H1 (cell line): Measurements from ENCODE around the gene TMUB1. TPM values are rescaled to one million over a fixed set of nuclear protein-coding genes. Genes with fewer than 3 reads are reported as not detected.

ENCODE experiments used
- CTCF ChIA-PET: fragments of 300-600 bp; sonication (Branson Sonifier 250); formaldehyde crosslinking; loops from one replicate; lab custom pipeline; 2021; ENCODE audit not compliant: partially characterized antibody; lab: Charles Lee
- POLR2A ChIA-PET: fragments of 300-600 bp; sonication (Branson Sonifier 250); formaldehyde crosslinking; loops from one replicate; lab custom pipeline; 2021; ENCODE audit warnings: inconsistent platforms; ENCODE audit not compliant: partially characterized antibody; lab: Charles Lee
- DNase-seq, 2 experiments: peaks; one replicate each; pipeline versions ENCODE4 v3.0.0 to v3.0.0-alpha.2; 2010 to 2022; ENCODE audit warnings: low spot score in 2 of 2, low read depth in 1 of 2, mixed read lengths in 1 of 2
- FAIRE-seq: peaks from 2 replicates; lab custom pipeline; 2011; peaks lifted over from hg19 to GRCh38; lab: Jason Lieb, UNC
- H2AFZ ChIP-seq: 2 replicates; pipeline ENCODE4 v1.8.1; 2012; ENCODE audit warnings: low read length, inconsistent platforms
- H2AK5ac ChIP-seq: 2 replicates; pipeline ENCODE4 v1.6.1; 2013; ENCODE audit warnings: low read depth, low read length
- H2BK120ac ChIP-seq: replicated peaks from 2 replicates; pipeline ENCODE3; 2013; ENCODE audit warnings: low read depth, low read length, inconsistent platforms
- H2BK12ac ChIP-seq: 2 replicates; pipeline ENCODE4 v1.6.1; 2013; ENCODE audit warnings: low read depth, low read length
- H2BK15ac ChIP-seq: 2 replicates; pipeline ENCODE4 v1.6.1; 2013; ENCODE audit warnings: low read length
- H2BK20ac ChIP-seq: 2 replicates; pipeline ENCODE4 v1.6.1; 2013; ENCODE audit warnings: low read length
- H2BK5ac ChIP-seq: 2 replicates; pipeline ENCODE4 v1.6.1; 2013; ENCODE audit warnings: low read depth, low read length
- H3K14ac ChIP-seq: 2 replicates; pipeline ENCODE4 v1.6.1; 2013; ENCODE audit warnings: inconsistent platforms; ENCODE audit not compliant: insufficient read length
- H3K18ac ChIP-seq: 2 replicates; pipeline ENCODE4 v1.6.1; 2013; ENCODE audit warnings: low read length; ENCODE audit errors: extremely low read depth
- H3K23ac ChIP-seq: 2 replicates; pipeline ENCODE4 v1.6.1; 2013; ENCODE audit warnings: inconsistent platforms; ENCODE audit not compliant: insufficient read length
- H3K23me2 ChIP-seq: 2 replicates; pipeline ENCODE4 v1.6.1; 2013; ENCODE audit warnings: low read depth, low read length
- H3K27ac ChIP-seq: 2 replicates; pipeline ENCODE4 v1.6.1; 2011; ENCODE audit warnings: low read depth, low read length, inconsistent platforms
- H3K27me3 ChIP-seq, 4 experiments: replicated peaks in 1 of 4; 1 replicate in 1 of 4; 2 replicates in 3 of 4; pipeline versions ENCODE4 v1.6.1 to v1.8.1; 2011 to 2013; ENCODE audit warnings: low read length in 3 of 4, mild to moderate bottlenecking in 3 of 4, inconsistent platforms in 2 of 4, mixed read lengths in 2 of 4, moderate library complexity in 1 of 4; ENCODE audit not compliant: control insufficient read depth in 3 of 4, insufficient read depth in 3 of 4; ENCODE audit errors: extremely low read depth in 1 of 4
- H3K36me3 ChIP-seq, 4 experiments: 2 replicates each; pipeline versions ENCODE4 v1.6.1 to v1.8.1; 2011 to 2013; ENCODE audit warnings: mild to moderate bottlenecking in 4 of 4, low read length in 3 of 4, moderate library complexity in 2 of 4, control low read depth in 1 of 4, inconsistent platforms in 1 of 4; ENCODE audit not compliant: insufficient read depth in 4 of 4, control insufficient read depth in 2 of 4
- H3K4ac ChIP-seq: replicated peaks from 2 replicates; pipeline ENCODE3; 2013; ENCODE audit warnings: low read length, low read depth, mixed read lengths, inconsistent platforms; ENCODE audit not compliant: insufficient read length
- H3K4me1 ChIP-seq, 4 experiments: replicated peaks in 1 of 4; 1 replicate in 1 of 4; 2 replicates in 3 of 4; pipeline versions ENCODE4 v1.6.1 to v1.8.1; 2011 to 2013; ENCODE audit warnings: low read length in 3 of 4, inconsistent platforms in 2 of 4, mixed read lengths in 1 of 4; ENCODE audit not compliant: insufficient read depth in 4 of 4, control insufficient read depth in 3 of 4
- H3K4me2 ChIP-seq, 2 experiments: 2 replicates each; pipeline versions ENCODE4 v1.6.1 to v1.8.1; 2011 to 2013; ENCODE audit warnings: low read depth in 2 of 2, low read length in 2 of 2, control low read depth in 1 of 2, inconsistent platforms in 1 of 2, mild to moderate bottlenecking in 1 of 2; ENCODE audit not compliant: insufficient read depth in 1 of 2
- H3K4me3 ChIP-seq, 4 experiments: fragments of 200-600, 300-600 bp in 1 of 4; sonication (generic), shearing (Covaris generic), sonication (Bioruptor Twin) in 1 of 4; 2 replicates each; pipeline versions ENCODE4 v1.5.1 to v1.8.1; 2011 to 2016; ENCODE audit warnings: low read length in 4 of 4, low read depth in 3 of 4, control low read depth in 2 of 4, inconsistent platforms in 2 of 4, mild to moderate bottlenecking in 2 of 4, mixed read lengths in 1 of 4, moderate library complexity in 1 of 4; ENCODE audit not compliant: insufficient read depth in 2 of 4; ENCODE audit errors: extremely low read depth in 1 of 4
- H3K56ac ChIP-seq: replicated peaks from 2 replicates; pipeline ENCODE3; 2013; ENCODE audit warnings: low read depth, mild to moderate bottlenecking, mixed read lengths, low read length, inconsistent platforms; ENCODE audit not compliant: insufficient read length
- H3K79me1 ChIP-seq: 2 replicates; pipeline ENCODE4 v1.6.1; 2013; ENCODE audit warnings: low read depth, low read length, control low read depth
- H3K79me2 ChIP-seq, 2 experiments: 2 replicates each; pipeline versions ENCODE4 v1.6.1 to v1.8.1; 2012 to 2013; ENCODE audit warnings: low read length in 2 of 2, mild to moderate bottlenecking in 2 of 2, inconsistent platforms in 1 of 2; ENCODE audit not compliant: insufficient read depth in 2 of 2, control insufficient read depth in 1 of 2
- H3K9ac ChIP-seq, 4 experiments: replicated peaks in 1 of 4; 1 replicate in 1 of 4; 2 replicates in 3 of 4; pipeline versions ENCODE4 v1.6.1 to v1.8.1; 2011 to 2013; ENCODE audit warnings: low read depth in 3 of 4, low read length in 3 of 4, control low read depth in 2 of 4, mild to moderate bottlenecking in 2 of 4, moderate library complexity in 2 of 4, inconsistent platforms in 1 of 4; ENCODE audit errors: extremely low read depth in 1 of 4
- H3K9me3 ChIP-seq, 2 experiments: 2 replicates each; pipeline versions ENCODE4 v1.6.1 to v1.8.1; 2012 to 2013; ENCODE audit warnings: mild to moderate bottlenecking in 2 of 2, moderate library complexity in 2 of 2, control low read depth in 1 of 2, inconsistent platforms in 1 of 2, low read depth in 1 of 2, low read length in 1 of 2, mixed read lengths in 1 of 2; ENCODE audit not compliant: insufficient read depth in 2 of 2
- H4K20me1 ChIP-seq, 2 experiments: replicated peaks in 1 of 2; 2 replicates each; pipeline versions ENCODE3 to v1.8.1; 2011 to 2013; ENCODE audit warnings: inconsistent platforms in 2 of 2, low read length in 2 of 2, mild to moderate bottlenecking in 1 of 2; ENCODE audit not compliant: insufficient read depth in 2 of 2, control insufficient read depth in 1 of 2
- H4K5ac ChIP-seq: 2 replicates; pipeline ENCODE4 v1.6.1; 2013; ENCODE audit warnings: low read length, low read depth, mixed read lengths, inconsistent platforms; ENCODE audit not compliant: insufficient read length
- H4K8ac ChIP-seq: 2 replicates; pipeline ENCODE4 v1.8.0; 2013; ENCODE audit warnings: mild to moderate bottlenecking, moderate library complexity, low read length, inconsistent platforms; ENCODE audit not compliant: insufficient read depth; ENCODE audit errors: extremely low read depth
- H4K91ac ChIP-seq: replicated peaks from 2 replicates; pipeline ENCODE3; 2013; ENCODE audit warnings: low read length, mixed read lengths, inconsistent platforms; ENCODE audit not compliant: insufficient read length
- WGBS, 2 experiments: shearing (Covaris generic) in 1 of 2; methylation state at CpG; one replicate each; pipeline versions ENCODE4 v1.1.6 to v1.1.7; 2013 to 2015; ENCODE audit warnings: low lambda C conversion rate in 2 of 2, mixed read lengths in 2 of 2, inconsistent platforms in 1 of 2, low coverage in 1 of 2, missing lambda C conversion rate in 1 of 2; ENCODE audit not compliant: insufficient replicate concordance in 2 of 2, insufficient coverage in 1 of 2, insufficient read length in 1 of 2; ENCODE audit errors: extremely low coverage in 1 of 2, missing lambda C conversion rate in 1 of 2; 5-methylcytosine and 5-hydroxymethylcytosine counted together
- polyA plus RNA-seq, 7 experiments: library from polyadenylated mRNA; depleted of rRNA in 3 of 7; stranded (reverse) in 5 of 7; unstranded in 2 of 7; fragments of >200 nt in 5 of 7; fragments of 200-250 nt in 2 of 7; gene quantifications; 1 replicate in 5 of 7; 2 replicates in 1 of 7; 4 replicates in 1 of 7; pipeline versions ENCODE4 v1.2.1 to v1.2.3, GENCODE V29; 2011 to 2013; ENCODE audit warnings: missing spikeins in 2 of 7, mixed read lengths in 2 of 7
- total RNA-seq: library from RNA; stranded (reverse); fragmentation: NEBNext Ultra II Directional; extraction: Animal tissue kit (Norgen Biotek cat#: 25700); gene quantifications from 2 replicates; pipeline ENCODE4 v1.2.1, GENCODE V29; 2021
- TF ChIP-seq, protein P1 (sequence below): IDR thresholded peaks from 2 replicates; pipeline ENCODE4 v1.6.1; 2012; ENCODE audit warnings: inconsistent platforms

TMUB1 gene
- total and polyA plus RNA-seq, 2 of the 8 experiments (the other 6 are each of a cell fraction or from before 2014, with no cell fraction given), result 41.4 to 56.2 TPM

DNA sequence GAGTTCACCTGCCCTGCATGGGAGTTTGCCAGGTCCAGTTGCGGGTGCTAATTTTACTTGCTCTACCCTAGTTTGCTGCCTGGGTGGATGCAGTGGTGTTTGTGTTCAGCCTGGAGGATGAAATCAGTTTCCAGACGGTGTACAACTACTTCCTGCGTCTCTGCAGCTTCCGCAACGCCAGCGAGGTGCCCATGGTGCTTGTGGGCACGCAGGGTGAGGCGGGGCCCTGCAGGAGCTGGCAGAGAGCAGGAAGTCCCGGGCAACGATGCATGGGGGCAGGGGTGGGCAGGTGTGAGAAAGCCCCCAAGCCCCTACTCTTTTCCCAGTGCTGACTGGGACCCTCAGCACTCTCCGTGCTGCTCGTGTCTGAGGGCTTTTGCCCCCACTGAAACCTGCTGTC, 34.3 kb upstream of the TMUB1 start:
- H2AK5ac ChIP-seq, result no peak overlapping the region
- H3K23ac ChIP-seq, result no peak overlapping the region
- H3K9me3 ChIP-seq, result no peaks in the 10 kb centered on the region
- H4K8ac ChIP-seq, result no peak overlapping the region
- H2BK15ac ChIP-seq, result no peak overlapping the region
- no peak overlapping the region for H3K4ac ChIP-seq
- 95% methylated on average over 12 of the region's 12 CpGs; no CpG with 5 or more reads in 1 of the 2 experiments for WGBS, 2 experiments
- peaks cover 0 to 23% (median 15%) of the 10 kb centered on the region in 4 experiments; a peak in 6 of 7 replicates for H3K4me1 ChIP-seq
- H4K20me1 ChIP-seq, result peaks cover 36 to 51% of the 10 kb centered on the region in 2 experiments
- H3K9ac ChIP-seq, result no peak overlapping the region
- H3K79me2 ChIP-seq, result peaks cover 0 to 6% of the 10 kb centered on the region in 2 experiments; a peak in 1 of 4 replicates
- H3K27me3 ChIP-seq, result peaks cover 0 to 15% (median 9%) of the 10 kb centered on the region in 4 experiments; a peak in 3 of 7 replicates
- no peak overlapping the region for H2BK120ac ChIP-seq
- DNase-seq (no peak), FAIRE-seq (no peak)
- no peak overlapping the region for H3K27ac ChIP-seq
- peaks cover 0 to 23% (median 4%) of the 10 kb centered on the region in 4 experiments; a peak in 2 of 8 replicates for H3K36me3 ChIP-seq
- no peak overlapping the region for H3K14ac ChIP-seq
- no peak overlapping the region for H3K4me2 ChIP-seq
- no peak overlapping the region for H4K5ac ChIP-seq
- H3K56ac ChIP-seq, result no peak overlapping the region
- no peak overlapping the region for H3K4me3 ChIP-seq
- no peak overlapping the region for H3K18ac ChIP-seq
- ChIA-PET POLR2A (interaction anchor here (0.6 to 1.3 kb wide), 3 partner anchors 13 to 39 kb away, joined by 3 read pairs; no protein-coding TSS in a partner anchor), CTCF (interaction anchor here (0.7 to 22.4 kb wide), 11 partner anchors 9 to 127 kb away, joined by 3 to 448 read pairs (median 4); partner anchors contain the start of genes AGAP3, CDK5, SLC4A2 and TMUB1)
- H4K91ac ChIP-seq, result no peak overlapping the region
- no peak overlapping the region for H2BK12ac ChIP-seq
- peaks cover 2% of the 10 kb centered on the region for H3K79me1 ChIP-seq
- H2BK5ac ChIP-seq, result no peak overlapping the region
- H2BK20ac ChIP-seq, result no peak overlapping the region
- H2AFZ ChIP-seq, result no peak overlapping the region
- peaks cover 5% of the 10 kb centered on the region for H3K23me2 ChIP-seq
- TF ChIP-seq, protein P1, sequence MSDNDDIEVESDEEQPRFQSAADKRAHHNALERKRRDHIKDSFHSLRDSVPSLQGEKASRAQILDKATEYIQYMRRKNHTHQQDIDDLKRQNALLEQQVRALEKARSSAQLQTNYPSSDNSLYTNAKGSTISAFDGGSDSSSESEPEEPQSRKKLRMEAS, result no peak
